Lower leg skin (tissue), 3 donors: ENCODE measurements around the gene KRR1.

Experiments used
- POLR2A ChIP-seq, 2 donors: fragments of 450-650 bp; IDR thresholded peaks; one replicate each; pipeline ENCODE4 v1.6.1; 2016 to 2017; ENCODE audit warnings: antibody characterized with exemption in 2 of 2, mild to moderate bottlenecking in 1 of 2, moderate library complexity in 1 of 2
- TF ChIP-seq, protein P1 (sequence below), 3 donors: fragments of 450-650 bp; IDR thresholded peaks; one replicate each; pipeline ENCODE4 v1.5.1; 2016; ENCODE audit warnings: antibody characterized with exemption in 3 of 3, mild to moderate bottlenecking in 3 of 3, moderate library complexity in 2 of 3

DNA sequence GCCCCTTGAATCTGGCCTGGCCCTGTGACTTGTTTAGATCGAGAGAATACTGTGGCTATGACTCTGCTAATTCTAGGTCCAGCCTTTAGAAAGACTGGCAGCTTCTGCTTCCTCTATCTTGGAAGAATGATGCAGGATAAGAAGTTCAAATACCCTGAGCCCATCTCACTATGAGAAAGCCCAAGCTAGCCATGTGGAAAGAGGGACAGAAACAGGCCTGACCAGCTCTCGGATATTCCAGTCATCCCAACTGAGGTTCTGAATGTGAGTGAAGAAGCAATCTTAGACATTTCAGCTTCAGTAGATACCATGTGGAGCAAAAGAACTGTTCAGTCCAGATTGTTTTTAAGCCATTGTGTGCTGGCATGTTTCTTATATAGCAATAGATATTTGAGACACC lies 17.3 kb upstream of the KRR1 start:
- TF ChIP-seq POLR2A (IDR thresholded peaks at IDR 0.05), result no peak
- TF ChIP-seq, protein P1, sequence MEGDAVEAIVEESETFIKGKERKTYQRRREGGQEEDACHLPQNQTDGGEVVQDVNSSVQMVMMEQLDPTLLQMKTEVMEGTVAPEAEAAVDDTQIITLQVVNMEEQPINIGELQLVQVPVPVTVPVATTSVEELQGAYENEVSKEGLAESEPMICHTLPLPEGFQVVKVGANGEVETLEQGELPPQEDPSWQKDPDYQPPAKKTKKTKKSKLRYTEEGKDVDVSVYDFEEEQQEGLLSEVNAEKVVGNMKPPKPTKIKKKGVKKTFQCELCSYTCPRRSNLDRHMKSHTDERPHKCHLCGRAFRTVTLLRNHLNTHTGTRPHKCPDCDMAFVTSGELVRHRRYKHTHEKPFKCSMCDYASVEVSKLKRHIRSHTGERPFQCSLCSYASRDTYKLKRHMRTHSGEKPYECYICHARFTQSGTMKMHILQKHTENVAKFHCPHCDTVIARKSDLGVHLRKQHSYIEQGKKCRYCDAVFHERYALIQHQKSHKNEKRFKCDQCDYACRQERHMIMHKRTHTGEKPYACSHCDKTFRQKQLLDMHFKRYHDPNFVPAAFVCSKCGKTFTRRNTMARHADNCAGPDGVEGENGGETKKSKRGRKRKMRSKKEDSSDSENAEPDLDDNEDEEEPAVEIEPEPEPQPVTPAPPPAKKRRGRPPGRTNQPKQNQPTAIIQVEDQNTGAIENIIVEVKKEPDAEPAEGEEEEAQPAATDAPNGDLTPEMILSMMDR (IDR thresholded peaks at IDR 0.05), result no peak
